Activated naive CD8-positive, alpha-beta T cell treated with anti-CD3 and anti-CD28 coated beads, Interleukin-2, amount 10 ng/mL, durations not matched to agents 7 days and 5 days (primary cell): Measurements from ENCODE around the gene GNL3. TPM values are rescaled to one million over a fixed set of nuclear protein-coding genes. Genes with fewer than 3 reads are reported as not detected.
"Not testable (repeated sequence)": the region's sequence is repeated elsewhere in the genome, so short reads cannot be mapped to it uniquely, and the experiment has no call there.

Experiments used
- ATAC-seq: fragments of 150-1000 bp; cut with Tn5 transposase; one replicate; pipeline ENCODE4 v1.10.0; 2021; ENCODE audit warnings: low read depth, moderate library complexity
- POLR2A ChIA-PET: fragments of 350-600 bp; sonication (Branson Sonifier 250); formaldehyde crosslinking; loops from one replicate; lab custom pipeline; 2021; ENCODE audit warnings: antibody characterized with exemption; lab: Charles Lee
- DNase-seq: peaks from one replicate; pipeline ENCODE4 v3.0.0; 2021
- H3K27ac Mint-ChIP-seq: one replicate; pipeline ENCODE4 v1.8.0; 2022; ENCODE audit warnings: mild to moderate bottlenecking, mixed read lengths
- H3K27me3 Mint-ChIP-seq: one replicate; pipeline ENCODE4 v1.8.0; 2022; ENCODE audit warnings: mild to moderate bottlenecking, moderate library complexity, mixed read lengths
- H3K36me3 Mint-ChIP-seq: one replicate; pipeline ENCODE4 v1.8.0; 2021; ENCODE audit warnings: mild to moderate bottlenecking, mixed read lengths
- H3K4me1 Mint-ChIP-seq: one replicate; pipeline ENCODE4 v1.8.0; 2021; ENCODE audit warnings: mixed read lengths
- H3K4me3 Mint-ChIP-seq: one replicate; pipeline ENCODE4 v1.8.0; 2022; ENCODE audit warnings: mild to moderate bottlenecking, moderate library complexity, mixed read lengths
- H3K9me3 Mint-ChIP-seq: one replicate; pipeline ENCODE4 v1.8.0; 2021; ENCODE audit warnings: mixed read lengths
- total RNA-seq, 2 experiments: library from RNA; stranded (reverse); gene quantifications; one replicate each; pipeline ENCODE4 v1.2.3, GENCODE V29; 2021

The GNL3 gene
- total RNA-seq, 2 experiments from 2014 or later, result 72.5 to 75.9 TPM

DNA sequence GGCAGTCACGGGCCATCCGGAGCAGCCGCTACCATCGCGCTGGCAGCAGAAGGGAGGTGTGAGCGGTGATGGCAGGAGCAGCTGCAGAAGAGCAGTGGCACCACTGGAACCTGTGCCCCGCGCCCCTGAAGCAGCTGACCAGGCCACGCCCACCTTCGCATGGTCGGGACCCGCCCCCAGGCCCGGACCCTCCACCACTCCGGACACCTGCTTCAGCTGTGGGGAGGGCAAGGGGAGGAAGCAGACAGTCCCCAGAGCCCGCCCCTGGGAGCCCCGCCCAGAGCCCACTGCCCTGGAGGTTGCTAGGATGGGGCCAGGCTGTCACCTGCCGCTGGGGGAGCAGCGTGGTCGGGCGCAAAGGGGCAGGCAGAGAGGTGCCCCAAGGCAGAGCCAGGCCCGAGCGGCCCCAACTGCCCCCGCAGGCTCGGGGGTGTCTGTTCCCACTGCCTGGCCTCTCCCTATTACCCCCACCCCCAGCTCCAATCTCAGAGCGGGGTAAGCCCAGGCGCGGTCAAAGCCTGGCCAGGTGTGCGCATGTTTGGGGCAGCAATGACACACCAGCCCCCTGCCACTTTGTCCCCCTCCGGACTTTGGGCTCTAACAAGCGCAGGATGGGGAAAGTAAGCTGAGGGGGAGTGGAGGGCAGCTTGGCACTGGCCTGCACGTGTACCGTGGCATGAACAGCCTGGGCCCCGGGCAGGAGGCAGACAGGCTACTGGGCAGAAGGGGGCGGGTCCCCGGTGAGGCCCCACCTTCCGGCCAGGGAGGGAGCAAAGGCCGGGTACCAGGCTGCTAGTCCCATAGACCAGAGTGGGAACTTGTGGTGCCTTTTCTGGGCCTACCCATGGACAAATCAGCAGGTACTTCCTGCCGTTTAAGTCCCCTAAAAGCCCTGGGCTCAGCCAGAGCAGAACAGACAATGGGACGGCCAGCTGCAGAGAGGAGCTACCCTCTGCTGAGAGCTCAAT, 28.8 kb downstream of the GNL3 start:
- no peak overlapping the region for H3K27ac Mint-ChIP-seq
- POLR2A ChIA-PET, result interaction anchor here (1.3 kb wide), 1 partner anchor 9 kb away, joined by 3 read pairs; the partner anchor contains the start of genes GLT8D1 and SPCS1
- no peak overlapping the region for H3K4me3 Mint-ChIP-seq
- H3K4me1 Mint-ChIP-seq, result peaks cover 4% of the 10 kb centered on the region
- peaks cover under 1% of the 10 kb centered on the region for H3K9me3 Mint-ChIP-seq
- peaks cover 18% of the 10 kb centered on the region for H3K36me3 Mint-ChIP-seq
- no peak for DNase-seq
- ATAC-seq, result no peak
- no peaks in the 10 kb centered on the region for H3K27me3 Mint-ChIP-seq

DNA sequence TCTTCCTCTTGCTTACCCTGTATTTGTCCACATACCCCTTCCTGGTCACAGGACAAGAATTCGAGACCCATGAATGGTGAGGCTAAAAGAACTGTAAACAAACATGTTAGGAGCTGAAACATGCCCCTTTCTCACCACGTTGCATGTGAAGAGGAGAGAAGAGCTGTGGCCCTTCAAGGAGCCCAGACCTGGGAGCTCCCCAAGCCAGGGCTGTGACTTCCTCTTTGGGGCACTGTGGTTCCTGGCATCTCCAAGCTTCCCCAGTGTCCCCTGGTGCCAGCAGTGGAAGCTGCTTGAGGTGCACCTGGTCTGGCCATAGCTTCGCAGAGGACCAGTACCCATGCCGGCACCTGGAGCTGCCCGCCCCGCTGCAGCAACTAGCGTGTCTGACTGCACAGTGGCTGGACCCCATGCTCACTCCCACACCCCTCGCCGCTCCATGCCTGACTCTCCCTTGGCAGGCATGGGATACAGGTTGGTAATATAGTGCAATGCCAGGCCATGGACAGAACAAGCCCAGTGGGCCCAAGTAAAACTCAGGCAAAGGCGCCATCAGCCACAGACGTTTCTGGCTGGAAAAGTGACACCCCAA, 30.0 kb downstream of the GNL3 start:
- POLR2A ChIA-PET, result interaction anchor here (1.1 to 1.3 kb wide), 2 partner anchors 9 to 10 kb away, joined by 3 read pairs; partner anchors contain the start of genes GLT8D1 and SPCS1
- no peak for DNase-seq
- Mint-ChIP-seq H3K36me3 (peaks cover 22% of the 10 kb centered on the region), H3K4me3 (no peak overlapping the region), H3K27ac (no peak overlapping the region), H3K27me3 (no peaks in the 10 kb centered on the region), H3K9me3 (peaks cover 3% of the 10 kb centered on the region), H3K4me1 (peaks cover 8% of the 10 kb centered on the region)
- no peak for ATAC-seq

DNA sequence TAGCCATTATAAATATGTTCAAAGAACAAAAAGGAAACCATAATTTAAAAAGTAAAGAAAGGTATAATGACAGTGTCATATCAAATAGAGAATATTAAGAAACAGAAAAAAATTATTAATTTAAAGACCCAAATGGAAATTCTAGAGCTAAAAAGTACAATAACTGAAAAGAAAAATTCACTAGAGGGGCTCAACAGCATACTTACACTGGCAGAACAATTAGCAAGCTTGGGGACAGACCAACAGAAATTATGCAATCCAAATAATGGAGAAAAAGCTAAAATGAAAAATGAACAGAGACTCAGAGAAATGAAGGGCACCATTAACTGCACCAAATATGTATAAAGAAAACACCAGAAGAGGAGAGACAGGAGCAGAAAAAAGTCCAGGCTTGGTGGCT, 33.8 kb downstream of the GNL3 start:
- ATAC-seq (no peak), DNase-seq (no peak)
- H3K27me3 Mint-ChIP-seq, result no peaks in the 10 kb centered on the region
- no peak overlapping the region for H3K27ac Mint-ChIP-seq
- peaks cover 3% of the 10 kb centered on the region for H3K9me3 Mint-ChIP-seq
- H3K36me3 Mint-ChIP-seq, result peaks cover 31% of the 10 kb centered on the region
- H3K4me1 Mint-ChIP-seq, result peaks cover 16% of the 10 kb centered on the region
- POLR2A ChIA-PET, result interaction anchor here (1.8 kb wide), 1 partner anchor 12 kb away, joined by 7 read pairs; no protein-coding TSS in a partner anchor
- no peak overlapping the region for H3K4me3 Mint-ChIP-seq

DNA sequence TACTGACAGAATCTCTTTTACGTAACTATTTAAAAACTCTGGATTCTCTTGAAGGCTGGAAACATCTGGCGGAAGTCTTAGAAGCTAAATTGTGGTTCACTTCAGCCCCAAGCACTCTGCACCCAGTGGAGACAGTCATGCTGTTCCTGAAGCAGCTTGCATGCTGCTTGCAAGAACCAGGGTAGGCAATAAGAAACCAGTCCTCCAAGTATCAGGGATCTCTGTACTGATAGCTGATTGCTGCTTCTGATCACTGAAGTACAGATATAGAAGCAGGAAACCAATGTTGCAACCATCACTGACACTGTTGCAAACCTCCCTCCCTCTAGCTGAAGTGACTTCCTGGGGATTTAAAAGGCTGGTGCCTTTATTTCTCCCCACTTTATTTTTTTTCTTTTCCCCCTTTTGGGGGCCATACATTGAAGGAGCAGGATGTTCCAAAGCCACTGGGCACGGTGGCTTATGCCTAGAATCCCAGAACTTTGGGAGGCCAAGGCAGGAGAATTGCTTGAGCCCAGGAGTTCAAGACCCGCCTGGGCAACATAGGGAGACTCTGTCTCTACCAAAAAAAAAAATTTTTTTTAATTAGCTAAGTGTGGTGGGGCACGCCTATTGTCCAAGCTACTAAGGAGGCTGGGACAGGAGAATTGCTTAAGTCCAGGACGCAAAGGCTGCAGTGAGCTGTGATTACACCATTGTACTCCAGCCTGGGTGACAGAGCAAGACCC, 35.3 kb downstream of the GNL3 start:
- ATAC-seq (peak; percentile 97), DNase-seq (no peak)
- peaks cover 3% of the 10 kb centered on the region for H3K9me3 Mint-ChIP-seq
- H3K36me3 Mint-ChIP-seq, result peaks cover 33% of the 10 kb centered on the region
- POLR2A ChIA-PET, result interaction anchor here (0.8 to 2.0 kb wide), 3 partner anchors 13 to 23 kb away, joined by 3 to 16 read pairs (median 7); partner anchors contain the start of genes GLT8D1 and SPCS1
- peaks cover 16% of the 10 kb centered on the region for H3K4me1 Mint-ChIP-seq
- peak overlapping the region; percentile 89 for H3K27ac Mint-ChIP-seq
- no peaks in the 10 kb centered on the region for H3K27me3 Mint-ChIP-seq
- H3K4me3 Mint-ChIP-seq, result peak overlapping the region; percentile 67

DNA sequence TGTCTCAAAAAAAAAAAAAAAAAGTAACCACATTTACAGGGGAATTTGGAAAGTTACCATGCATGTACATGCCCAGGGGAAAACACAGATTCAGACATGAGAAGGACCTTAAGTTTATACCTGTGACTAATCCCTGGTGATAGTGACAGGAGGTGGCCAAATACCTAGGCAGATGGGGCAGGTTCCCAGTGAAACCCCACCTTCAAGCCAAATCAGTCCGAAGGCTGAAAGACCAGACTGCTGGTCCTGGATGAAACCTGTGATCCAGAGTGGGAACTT, 35.8 kb downstream of the GNL3 start:
- no peak overlapping the region for H3K4me3 Mint-ChIP-seq
- peaks cover 31% of the 10 kb centered on the region for H3K36me3 Mint-ChIP-seq
- ATAC-seq (no peak), DNase-seq (no peak)
- H3K4me1 Mint-ChIP-seq, result peaks cover 16% of the 10 kb centered on the region
- peak overlapping the region; percentile 89 for H3K27ac Mint-ChIP-seq
- H3K27me3 Mint-ChIP-seq, result no peaks in the 10 kb centered on the region
- POLR2A ChIA-PET, result interaction anchor here (0.8 to 2.0 kb wide), 3 partner anchors 14 to 24 kb away, joined by 3 to 16 read pairs (median 7); partner anchors contain the start of genes GLT8D1 and SPCS1
- H3K9me3 Mint-ChIP-seq, result peaks cover 3% of the 10 kb centered on the region

DNA sequence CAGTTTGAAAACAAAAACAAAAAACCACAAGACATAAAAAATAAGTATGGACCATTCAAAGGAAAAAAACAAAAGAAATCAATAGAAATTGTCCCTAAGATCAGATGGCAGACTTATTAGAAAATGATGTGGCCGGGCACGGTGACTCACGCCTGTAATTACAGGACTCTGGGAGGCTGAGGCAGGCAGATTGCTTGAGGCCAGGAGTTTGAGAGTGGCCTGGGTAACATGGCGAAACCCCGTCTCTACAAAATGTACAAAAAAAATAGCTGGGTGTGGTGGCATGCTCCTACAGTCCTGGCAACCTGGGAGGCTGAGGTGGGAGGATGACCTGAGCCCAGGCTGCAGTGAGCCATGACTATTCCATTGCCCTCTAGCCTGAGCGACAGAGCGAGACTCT, 36.7 kb downstream of the GNL3 start:
- POLR2A ChIA-PET, result no interaction called here
- Mint-ChIP-seq H3K27me3 (no peaks in the 10 kb centered on the region), H3K27ac (no peak overlapping the region), H3K4me1 (peaks cover 16% of the 10 kb centered on the region), H3K36me3 (peaks cover 32% of the 10 kb centered on the region), H3K4me3 (no peak overlapping the region), H3K9me3 (peaks cover 3% of the 10 kb centered on the region)
- ATAC-seq, result no peak
- DNase-seq, result no peak

DNA sequence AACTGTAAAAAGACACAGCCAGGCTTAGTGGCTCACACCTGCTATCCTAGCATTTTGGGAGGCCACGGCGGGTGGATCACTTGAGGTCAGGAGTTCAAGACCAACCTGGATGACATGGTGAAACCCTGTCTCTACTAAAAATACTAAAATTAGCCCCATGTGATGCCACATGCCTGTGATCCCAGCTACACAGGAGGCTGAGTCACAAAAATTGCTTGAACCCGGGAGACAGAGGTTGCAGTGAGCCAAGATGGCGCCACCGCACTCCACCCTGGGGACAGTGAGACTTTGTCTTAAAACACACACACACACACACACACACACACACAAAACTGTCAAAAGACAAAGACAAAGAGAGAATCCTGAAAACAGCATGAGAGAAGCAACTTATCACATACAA, 38.1 kb downstream of the GNL3 start:
- POLR2A ChIA-PET, result no interaction called here
- H3K4me3 Mint-ChIP-seq, result no peak overlapping the region
- no peak overlapping the region for H3K27ac Mint-ChIP-seq
- ATAC-seq, result no peak
- peaks cover 9% of the 10 kb centered on the region for H3K9me3 Mint-ChIP-seq
- H3K4me1 Mint-ChIP-seq, result peaks cover 16% of the 10 kb centered on the region
- no peak for DNase-seq
- peaks cover 34% of the 10 kb centered on the region for H3K36me3 Mint-ChIP-seq
- H3K27me3 Mint-ChIP-seq, result no peaks in the 10 kb centered on the region

DNA sequence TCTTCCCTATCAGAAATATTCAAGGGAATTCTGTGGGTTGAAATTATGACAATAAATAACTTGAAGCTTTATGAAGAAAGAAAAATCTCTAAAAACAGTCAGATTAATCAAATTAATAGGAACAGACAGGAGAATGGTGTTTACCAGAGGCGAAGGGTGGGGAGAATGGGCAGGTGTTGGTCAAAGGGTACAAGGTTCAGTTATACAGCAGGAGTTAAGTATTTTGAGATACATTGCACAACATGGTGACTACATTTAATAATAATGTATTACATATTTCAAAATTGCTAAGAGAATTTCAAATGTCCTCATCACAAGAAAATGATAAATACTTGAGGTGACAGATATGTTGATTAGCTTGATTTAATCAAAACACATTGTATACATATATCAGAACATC, 38.7 kb downstream of the GNL3 start:
- DNase-seq, result no peak
- H3K36me3 Mint-ChIP-seq, result peaks cover 35% of the 10 kb centered on the region
- H3K9me3 Mint-ChIP-seq, result peaks cover 11% of the 10 kb centered on the region
- no peaks in the 10 kb centered on the region for H3K27me3 Mint-ChIP-seq
- POLR2A ChIA-PET, result interaction anchor here (0.6 to 0.9 kb wide), 2 partner anchors 19 to 265 kb away, joined by 3 read pairs; partner anchors contain the start of genes GLT8D1 and SPCS1
- peaks cover 16% of the 10 kb centered on the region for H3K4me1 Mint-ChIP-seq
- no peak overlapping the region for H3K4me3 Mint-ChIP-seq
- ATAC-seq, result no peak
- no peak overlapping the region for H3K27ac Mint-ChIP-seq

DNA sequence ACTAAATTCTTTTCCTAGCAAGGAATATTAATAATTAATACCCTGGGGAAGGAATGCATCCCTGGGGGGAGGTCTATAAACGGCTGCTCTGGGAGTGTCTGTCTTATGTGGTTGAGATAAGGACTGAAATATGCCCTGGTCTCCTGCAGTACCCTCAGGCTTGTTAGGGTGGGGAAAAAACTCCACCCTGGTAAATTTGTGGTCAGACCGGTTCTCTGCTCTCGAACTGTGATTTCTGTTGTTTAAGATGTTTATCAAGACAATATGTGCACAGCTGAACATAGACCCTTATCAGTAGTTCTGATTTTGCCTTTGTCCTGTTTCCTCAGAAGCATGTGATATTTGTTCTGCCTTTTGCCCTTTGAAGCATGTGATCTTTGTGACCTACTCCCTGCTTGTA, 42.9 kb downstream of the GNL3 start:
- DNase-seq, H3K27ac Mint-ChIP-seq, H3K4me1 Mint-ChIP-seq, H3K4me3 Mint-ChIP-seq, ATAC-seq, POLR2A ChIA-PET, H3K27me3 Mint-ChIP-seq: not testable (repeated sequence)
- H3K36me3 Mint-ChIP-seq, result peaks cover 59% of the 10 kb centered on the region
- peaks cover 25% of the 10 kb centered on the region for H3K9me3 Mint-ChIP-seq

DNA sequence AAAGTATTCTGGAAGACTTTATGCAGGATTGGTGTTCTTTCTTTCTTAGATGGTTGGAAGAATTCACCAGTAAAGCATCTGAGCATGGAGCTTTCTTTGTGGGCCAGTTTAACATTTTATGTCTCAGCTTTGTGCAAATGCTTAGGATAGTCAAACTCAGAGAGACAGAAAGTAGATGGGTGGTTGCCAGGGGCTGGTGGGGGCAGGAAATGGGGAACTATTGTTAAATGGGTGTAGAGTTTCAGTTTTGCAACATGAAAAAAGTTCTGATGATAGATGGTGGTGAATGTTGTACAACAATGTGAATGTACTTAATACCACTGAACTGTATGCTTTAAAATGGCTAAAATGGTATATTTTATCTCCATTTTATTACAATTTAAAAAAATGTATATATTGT, 44.8 kb downstream of the GNL3 start:
- H3K4me3 Mint-ChIP-seq, result peak overlapping the region; percentile 2
- H3K27me3 Mint-ChIP-seq, result no peaks in the 10 kb centered on the region
- ATAC-seq (peak; percentile 65), DNase-seq (no peak)
- peaks cover 25% of the 10 kb centered on the region for H3K9me3 Mint-ChIP-seq
- POLR2A ChIA-PET, result no interaction called here
- H3K36me3 Mint-ChIP-seq, result peaks cover 71% of the 10 kb centered on the region
- H3K4me1 Mint-ChIP-seq, result peaks cover 6% of the 10 kb centered on the region
- H3K27ac Mint-ChIP-seq, result peak overlapping the region; percentile 53

DNA sequence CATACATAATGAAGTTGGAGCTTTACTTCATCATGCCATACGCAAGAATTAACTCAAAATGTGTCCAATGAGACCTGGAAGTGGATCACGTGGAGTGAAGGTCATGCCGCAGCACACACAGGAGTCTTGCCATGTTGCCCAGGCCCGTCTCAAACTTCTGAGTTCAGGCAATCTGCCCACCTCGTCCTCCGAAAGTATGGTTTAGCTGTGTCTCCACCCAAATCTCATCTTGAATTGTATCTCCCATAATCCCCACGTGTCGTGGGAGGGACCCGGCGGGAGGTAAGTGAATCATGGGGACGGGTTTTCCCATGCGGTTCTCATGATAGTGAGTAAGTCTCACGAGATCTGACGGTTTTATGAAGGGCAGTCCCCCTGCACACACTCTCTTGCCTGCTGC, 45.8 kb downstream of the GNL3 start:
- Mint-ChIP-seq H3K9me3 (peaks cover 25% of the 10 kb centered on the region), H3K4me1 (peaks cover 6% of the 10 kb centered on the region), H3K27me3 (no peaks in the 10 kb centered on the region), H3K36me3 (peaks cover 74% of the 10 kb centered on the region), H3K27ac (no peak overlapping the region), H3K4me3 (no peak overlapping the region)
- no peak for ATAC-seq
- no peak for DNase-seq
- POLR2A ChIA-PET, result no interaction called here

DNA sequence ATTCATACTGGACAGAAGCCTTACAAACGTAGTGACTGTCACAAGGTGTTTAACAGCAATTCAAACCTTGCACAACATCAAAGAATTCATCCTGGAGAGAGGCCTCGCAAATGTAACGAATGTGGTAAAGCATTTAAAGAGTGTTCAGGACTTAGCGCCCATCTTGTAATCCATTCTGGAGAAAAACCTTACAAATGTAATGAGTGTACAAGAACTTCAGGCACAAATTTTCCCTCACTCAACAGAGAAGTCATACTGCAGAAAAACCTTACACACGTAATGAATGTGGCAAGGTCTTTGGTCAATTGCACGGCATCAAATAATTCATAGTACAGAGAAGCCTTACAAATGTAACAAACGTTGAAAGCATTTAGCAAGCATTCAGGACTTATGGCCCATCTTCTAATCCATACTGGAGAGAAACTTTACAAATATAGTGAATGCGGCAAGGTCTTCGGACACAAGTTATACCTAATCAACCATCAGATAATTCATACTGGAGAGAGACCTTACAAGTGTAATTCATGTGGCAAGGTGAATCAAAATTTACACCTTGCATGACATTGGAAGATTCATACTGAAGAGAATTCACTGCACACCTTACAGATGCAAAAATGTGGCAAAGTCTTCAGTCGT, 47.5 kb downstream of the GNL3 start:
- peaks cover 69% of the 10 kb centered on the region for H3K36me3 Mint-ChIP-seq
- no peak overlapping the region for H3K27ac Mint-ChIP-seq
- peaks cover 6% of the 10 kb centered on the region for H3K4me1 Mint-ChIP-seq
- ATAC-seq (no peak), DNase-seq (no peak)
- H3K27me3 Mint-ChIP-seq, result no peaks in the 10 kb centered on the region
- POLR2A ChIA-PET, result no interaction called here
- H3K9me3 Mint-ChIP-seq, result peaks cover 24% of the 10 kb centered on the region
- no peak overlapping the region for H3K4me3 Mint-ChIP-seq

DNA sequence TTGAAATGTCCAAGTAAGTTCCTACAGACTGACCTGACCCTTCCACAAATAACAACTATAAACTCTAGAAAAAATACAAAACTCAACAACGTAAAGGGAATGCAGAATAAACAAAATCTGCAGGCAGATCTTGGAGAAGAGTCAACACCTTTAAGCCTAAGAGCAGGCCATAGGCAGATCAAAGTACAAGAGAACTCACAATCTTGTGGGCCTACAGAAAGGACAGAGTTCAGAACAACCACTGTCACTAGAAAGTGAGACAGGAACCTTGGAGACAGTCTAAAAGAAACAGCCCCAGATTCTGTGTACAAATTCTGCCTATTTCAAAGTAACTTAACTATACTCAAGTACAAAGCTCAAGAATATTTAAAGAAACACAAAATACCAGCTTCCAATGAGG, 53.9 kb downstream of the GNL3 start:
- Mint-ChIP-seq H3K4me3 (no peak overlapping the region), H3K27me3 (no peaks in the 10 kb centered on the region), H3K27ac (no peak overlapping the region), H3K36me3 (peaks cover 17% of the 10 kb centered on the region), H3K9me3 (no peaks in the 10 kb centered on the region), H3K4me1 (no peaks in the 10 kb centered on the region)
- DNase-seq, result no peak
- POLR2A ChIA-PET, result no interaction called here
- ATAC-seq, result no peak
